22Rv1 (cell line): ENCODE data around the gene TOMM70.

ENCODE experiments used
- ZFX ChIP-seq: fragments of 450-650 bp; IDR thresholded peaks from 2 replicates; pipeline ENCODE4 v1.6.1; 2017; ENCODE audit warnings: antibody characterized with exemption, borderline replicate concordance
- TF ChIP-seq, protein P1 (sequence below): fragments of 450-650 bp; IDR thresholded peaks from 2 replicates; pipeline ENCODE4 v1.5.1; 2017; ENCODE audit warnings: mild to moderate bottlenecking

DNA sequence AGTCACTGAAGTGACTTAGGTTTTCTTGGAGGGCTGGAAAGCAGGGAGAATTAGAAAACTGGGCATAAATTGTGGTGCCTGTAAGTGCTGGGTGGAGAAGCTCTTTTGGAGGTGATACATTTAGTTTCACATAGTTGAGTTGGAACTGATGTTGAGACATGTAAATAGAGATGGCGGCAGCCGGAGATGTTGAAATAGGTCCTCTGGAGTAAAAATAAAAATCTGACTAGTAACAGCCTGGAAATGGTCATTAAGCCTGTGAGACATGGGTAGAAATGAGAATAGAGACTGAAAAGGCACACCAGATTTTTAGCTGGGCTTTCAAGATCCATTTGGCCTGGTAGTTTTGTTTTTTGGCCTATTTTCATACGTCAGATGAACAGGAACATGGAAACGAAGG is 69.2 kb downstream of the TOMM70 start:
- TF ChIP-seq, protein P1, sequence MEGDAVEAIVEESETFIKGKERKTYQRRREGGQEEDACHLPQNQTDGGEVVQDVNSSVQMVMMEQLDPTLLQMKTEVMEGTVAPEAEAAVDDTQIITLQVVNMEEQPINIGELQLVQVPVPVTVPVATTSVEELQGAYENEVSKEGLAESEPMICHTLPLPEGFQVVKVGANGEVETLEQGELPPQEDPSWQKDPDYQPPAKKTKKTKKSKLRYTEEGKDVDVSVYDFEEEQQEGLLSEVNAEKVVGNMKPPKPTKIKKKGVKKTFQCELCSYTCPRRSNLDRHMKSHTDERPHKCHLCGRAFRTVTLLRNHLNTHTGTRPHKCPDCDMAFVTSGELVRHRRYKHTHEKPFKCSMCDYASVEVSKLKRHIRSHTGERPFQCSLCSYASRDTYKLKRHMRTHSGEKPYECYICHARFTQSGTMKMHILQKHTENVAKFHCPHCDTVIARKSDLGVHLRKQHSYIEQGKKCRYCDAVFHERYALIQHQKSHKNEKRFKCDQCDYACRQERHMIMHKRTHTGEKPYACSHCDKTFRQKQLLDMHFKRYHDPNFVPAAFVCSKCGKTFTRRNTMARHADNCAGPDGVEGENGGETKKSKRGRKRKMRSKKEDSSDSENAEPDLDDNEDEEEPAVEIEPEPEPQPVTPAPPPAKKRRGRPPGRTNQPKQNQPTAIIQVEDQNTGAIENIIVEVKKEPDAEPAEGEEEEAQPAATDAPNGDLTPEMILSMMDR = no peak
- TF ChIP-seq ZFX = no peak
